Right ventricle myocardium inferior (tissue), 1 donor: ENCODE data around the gene SNCA. TPM values are rescaled to one million over a fixed set of nuclear protein-coding genes. Genes with fewer than 3 reads are reported as not detected.

ENCODE experiments used
- ATAC-seq: fragments of 200-7000 bp; cut with Tn5 transposase; one replicate; pipeline ENCODE4 v1.9.1; 2020; ENCODE audit warnings: mild to moderate bottlenecking, moderate library complexity
- DNase-seq: peaks from one replicate; pipeline ENCODE4 v3.0.0; 2021; ENCODE audit errors: missing footprints
- intact Hi-C: fragments of 100-400 bp; cut with DNase I; formaldehyde crosslinking; loops from one replicate; pipeline ENCODE4 v1.11.0; 2022
- total RNA-seq: library from RNA; stranded (reverse); fragmentation: NEBNext Ultra II Directional; extraction: Animal tissue kit (Norgen Biotek cat#: 25700); gene quantifications from one replicate; pipeline ENCODE4 v1.2.1, GENCODE V29; 2021
- donor health status: DM: no; HTN: yes; CAD: no; lungs with severe emphysema.

Gene SNCA
- total RNA-seq, 1 donor from 2014 or later: 3.7 TPM

GRCh38 chr4:89765966-89766365 lies 71.0 kb downstream of the SNCA start:
- ATAC-seq: peak; percentile 80
- DNase-seq: no peak
- intact Hi-C loops: no loop called here

DNA sequence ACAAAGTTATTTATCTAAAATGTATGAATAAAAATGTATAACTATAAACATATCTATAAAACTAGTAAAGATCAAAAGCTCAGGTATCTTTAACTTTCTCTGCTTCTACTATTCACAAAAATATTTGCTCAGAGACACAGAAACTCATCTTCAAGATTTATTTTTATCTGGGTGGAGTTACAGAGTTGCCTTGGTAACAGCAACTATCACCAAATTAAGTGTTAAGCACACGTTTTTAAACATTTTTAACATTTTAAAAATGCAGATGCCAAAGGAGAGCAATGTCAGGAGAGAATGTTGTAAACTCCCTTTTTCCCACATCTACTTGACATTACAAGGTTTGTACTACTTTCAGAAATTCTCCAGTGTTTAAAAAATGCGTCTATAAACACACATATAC lies 71.4 kb downstream of the SNCA start:
- DNase-seq (no peak), ATAC-seq (no peak)
- intact Hi-C loops: no loop called here

DNA sequence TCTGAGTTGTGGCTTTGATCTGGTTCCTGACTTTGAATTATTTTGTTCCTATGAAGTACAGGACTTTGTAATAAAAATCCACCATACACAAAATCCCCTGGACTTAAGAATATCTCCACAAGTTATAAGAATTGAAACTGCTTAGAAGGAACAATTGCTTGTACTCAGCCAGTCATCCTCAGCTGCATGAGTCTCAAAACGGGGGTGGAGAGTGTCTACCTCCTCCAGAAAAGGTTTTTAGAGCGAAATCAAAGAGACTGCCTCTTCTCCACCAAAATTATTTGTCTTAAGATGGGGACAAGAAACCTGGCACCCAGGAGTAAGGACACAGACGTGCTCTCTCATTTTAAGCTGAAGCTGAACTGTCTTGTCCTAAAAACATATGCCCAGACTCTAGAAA lies 74.7 kb downstream of the SNCA start:
- no peak for ATAC-seq
- intact Hi-C loops: no loop called here
- no peak for DNase-seq

DNA sequence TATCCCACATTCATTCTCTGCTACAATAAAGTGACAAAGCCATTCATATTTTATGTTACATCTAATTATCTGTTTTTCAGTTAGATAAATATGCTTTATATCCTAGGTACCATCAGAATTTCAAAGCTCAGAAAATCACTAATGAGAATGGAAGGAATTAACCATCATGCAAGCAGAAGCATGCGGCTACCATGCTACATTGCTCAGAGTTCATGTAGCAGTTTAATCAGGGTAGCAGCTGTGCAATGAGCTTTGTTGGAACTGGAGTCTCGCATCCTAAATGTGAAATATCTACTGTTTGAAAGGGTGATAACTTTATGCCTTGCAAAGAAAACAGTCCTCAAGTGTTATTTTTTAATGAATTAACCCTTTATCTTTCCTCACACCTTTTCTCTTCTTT lies 77.5 kb downstream of the SNCA start:
- DNase-seq: no peak
- intact Hi-C loops: no loop called here
- no peak for ATAC-seq

DNA sequence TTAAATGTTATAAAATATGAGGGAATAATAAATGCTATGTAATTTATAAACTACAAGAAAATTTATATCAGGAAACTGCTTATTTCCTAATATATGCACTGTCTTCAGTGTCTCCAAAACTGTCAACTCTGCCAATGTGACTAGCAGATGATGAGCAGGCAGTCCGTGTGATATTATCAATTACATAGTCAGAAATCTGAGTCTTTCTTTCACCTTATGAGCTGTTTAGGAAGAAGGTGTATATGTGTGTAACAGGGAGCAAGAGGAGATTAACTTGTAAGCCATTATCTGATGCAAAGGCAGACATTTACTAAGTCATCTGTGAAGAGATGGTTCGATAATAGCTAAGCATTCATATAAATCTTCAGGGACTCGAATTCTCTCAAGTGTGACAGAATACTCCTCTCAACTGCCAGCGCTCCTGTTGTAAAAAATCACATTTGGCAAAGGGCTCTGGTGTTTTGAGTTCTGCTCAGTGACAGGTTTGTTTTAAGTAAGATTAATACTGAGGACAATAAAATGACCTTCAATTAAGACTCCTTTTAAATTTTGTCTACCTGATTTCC lies 79.7 kb downstream of the SNCA start:
- DNase-seq: no peak
- intact Hi-C loops: no loop called here
- ATAC-seq: no peak

- no peak for ATAC-seq
- intact Hi-C loops: no loop called here
- DNase-seq: no peak
Measured at GRCh38 chr4:89755220-89755619, 81.7 kb downstream of the SNCA start.

GRCh38 chr4:89754531-89754930 lies 82.4 kb downstream of the SNCA start:
- DNase-seq (no peak), ATAC-seq (no peak)
- intact Hi-C loops: no loop called here

DNA sequence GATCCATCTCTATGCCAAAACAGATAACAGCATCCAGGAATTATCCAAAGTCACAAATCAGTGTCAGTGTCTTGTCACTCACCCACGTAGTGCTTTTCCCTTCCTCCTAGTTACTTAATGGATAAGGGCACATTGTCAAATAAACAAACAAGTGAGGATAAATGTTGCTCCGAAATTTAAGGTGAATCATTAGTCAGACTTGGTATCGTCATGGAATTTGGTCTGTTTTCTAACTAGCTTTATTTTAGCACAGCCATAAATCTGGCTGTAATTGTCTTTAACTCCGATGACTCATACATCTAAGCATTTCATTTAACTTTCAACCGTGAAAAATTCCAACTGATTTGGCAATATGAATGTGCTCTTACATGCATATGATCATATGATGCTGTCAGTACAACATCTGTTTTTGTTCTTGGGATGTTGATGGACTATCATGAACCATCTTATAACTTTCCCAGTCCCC lies 83.3 kb downstream of the SNCA start:
- ATAC-seq: no peak
- intact Hi-C loops: no loop called here
- DNase-seq: no peak

DNA sequence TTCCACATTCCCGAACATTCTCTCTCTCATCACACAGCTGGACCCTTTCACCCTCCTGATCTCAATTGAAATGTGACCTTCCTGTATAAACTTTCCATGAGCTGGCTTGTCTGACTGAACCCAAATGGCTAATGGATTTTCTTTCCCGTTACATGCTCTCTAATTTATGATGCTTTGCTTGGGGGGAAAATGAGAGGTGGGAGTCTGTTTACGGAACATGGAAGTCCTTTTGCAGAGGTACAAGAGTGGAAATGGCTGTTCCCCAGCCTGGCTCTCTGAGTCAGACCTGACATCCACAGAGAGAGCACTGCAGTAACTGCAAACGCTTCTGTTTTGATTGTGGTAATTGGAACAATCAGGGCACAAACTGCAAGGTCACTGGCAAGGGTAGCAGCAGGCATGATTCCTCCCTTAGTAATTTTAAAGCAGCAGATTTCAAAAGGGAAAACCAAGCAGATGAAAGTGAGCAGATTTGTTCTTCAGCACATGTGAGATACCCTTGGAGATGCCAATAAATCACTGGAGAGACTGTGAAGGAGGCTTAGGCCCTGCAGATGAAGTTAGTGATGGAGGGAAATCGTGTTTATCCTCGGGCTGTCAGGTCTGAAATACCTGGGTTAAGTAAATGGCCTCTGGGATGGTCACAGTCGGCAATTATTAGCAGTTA lies 83.9 kb downstream of the SNCA start:
- ATAC-seq (no peak), DNase-seq (no peak)
- intact Hi-C loops: no loop called here

GRCh38 chr4:89751416-89751815 lies 85.5 kb downstream of the SNCA start:
- intact Hi-C loops: no loop called here
- ATAC-seq: no peak
- DNase-seq: no peak

DNA sequence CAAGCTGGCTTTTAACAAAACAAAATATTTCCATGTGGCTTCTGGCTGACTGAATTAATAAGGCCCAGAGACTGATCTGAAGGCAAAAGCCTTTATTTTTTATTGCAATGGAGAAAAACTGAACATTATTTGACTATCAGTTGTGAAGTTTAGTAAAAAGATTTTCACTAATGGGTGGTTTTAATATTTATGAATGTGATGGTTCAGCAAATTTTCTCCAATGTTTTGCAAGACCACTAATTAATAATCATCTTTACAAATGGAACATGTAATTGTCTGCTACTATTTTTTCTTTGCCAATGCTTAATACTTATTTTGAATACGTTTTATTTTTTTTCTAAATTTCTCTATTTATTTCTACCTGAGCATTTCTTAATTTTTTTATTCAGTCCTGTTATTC lies 90.6 kb downstream of the SNCA start:
- DNase-seq (no peak), ATAC-seq (no peak)
- intact Hi-C loops: no loop called here

GRCh38 chr4:89745708-89746107 lies 91.3 kb downstream of the SNCA start:
- intact Hi-C loops: no loop called here
- ATAC-seq (peak; percentile 84), DNase-seq (no peak)

GRCh38 chr4:89744914-89745313 lies 92.0 kb downstream of the SNCA start:
- ATAC-seq (no peak), DNase-seq (no peak)
- intact Hi-C loops: no loop called here

DNA sequence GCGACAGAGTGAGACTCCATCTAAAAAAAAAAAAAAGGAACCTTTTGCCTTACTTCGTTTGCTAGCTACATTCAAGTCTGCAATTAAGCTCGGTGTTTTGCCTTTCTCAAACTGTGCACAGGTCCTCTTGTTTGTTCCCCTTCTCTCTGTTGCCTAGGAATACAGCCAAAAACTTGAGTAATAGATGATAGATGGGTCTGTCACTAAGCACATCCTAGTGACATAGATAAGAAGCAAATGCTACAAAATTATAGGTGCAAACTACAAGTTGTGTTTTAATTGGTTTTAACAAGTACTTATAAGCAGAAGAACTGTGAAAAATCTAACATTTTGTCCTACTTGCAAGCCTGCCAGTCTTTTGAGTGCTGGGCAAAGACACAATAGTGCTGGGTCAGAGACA lies 95.2 kb downstream of the SNCA start:
- no peak for ATAC-seq
- no peak for DNase-seq
- intact Hi-C loops: no loop called here

- DNase-seq (no peak), ATAC-seq (no peak)
- intact Hi-C loops: no loop called here
Measured at GRCh38 chr4:89739311-89739988, 97.5 kb downstream of the SNCA start.

DNA sequence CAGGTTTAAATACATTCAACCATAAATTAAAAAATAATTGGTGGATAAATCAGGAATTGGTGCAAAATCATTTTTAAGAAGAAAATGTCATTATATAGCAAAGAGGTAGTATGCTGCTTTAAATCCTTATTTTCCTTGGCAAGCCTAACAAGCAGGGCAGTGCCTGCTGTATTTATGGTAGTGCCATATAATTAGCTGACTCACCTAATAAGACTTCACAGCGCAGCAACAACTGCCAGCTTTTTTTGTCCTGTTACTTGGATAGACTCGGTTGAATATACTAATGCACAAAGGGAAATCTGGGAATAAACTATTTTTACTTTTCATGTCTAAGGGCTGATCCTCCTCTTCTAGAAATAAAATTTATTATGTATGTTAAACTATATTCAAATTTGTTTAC lies 99.1 kb downstream of the SNCA start:
- DNase-seq (no peak), ATAC-seq (no peak)
- intact Hi-C loops: no loop called here

DNA sequence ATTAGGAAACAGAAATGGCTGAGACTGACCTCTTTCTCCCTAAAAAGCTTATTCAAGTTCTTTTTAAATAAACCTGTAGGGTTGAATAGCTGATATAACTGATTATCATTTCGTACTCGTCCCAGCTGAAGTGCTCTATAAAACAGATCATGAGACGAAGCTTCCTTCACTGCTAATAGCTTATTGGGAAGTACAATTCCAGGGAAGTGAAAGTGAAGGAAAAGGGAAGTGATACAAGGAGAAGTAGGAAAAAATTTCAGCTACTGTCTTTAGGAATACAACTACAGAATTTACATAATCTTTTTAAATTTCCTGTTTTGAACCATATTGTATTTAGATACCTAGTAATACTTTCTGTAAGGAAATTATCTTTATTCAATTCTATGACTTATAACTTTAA lies 103.0 kb downstream of the SNCA start:
- no peak for ATAC-seq
- intact Hi-C loops: no loop called here
- DNase-seq: no peak

DNA sequence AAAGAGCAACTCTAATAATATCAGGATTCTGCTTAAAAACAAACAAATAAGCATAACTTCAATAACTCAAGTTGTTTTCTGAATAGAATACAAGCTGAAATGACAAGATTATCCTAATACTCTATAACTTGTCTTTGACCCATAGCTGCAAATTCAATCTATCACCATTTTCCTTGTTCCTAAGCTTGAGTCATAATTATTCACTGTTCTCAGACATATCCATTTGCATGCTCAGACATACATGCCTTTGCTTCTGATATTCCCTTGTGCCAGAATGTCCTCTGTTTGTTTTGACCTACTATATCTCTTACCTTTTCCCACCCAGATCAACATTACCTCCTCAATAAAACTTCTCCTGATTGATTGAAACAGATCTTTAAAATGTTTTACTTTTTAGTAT lies 109.7 kb downstream of the SNCA start:
- ATAC-seq (no peak), DNase-seq (no peak)
- intact Hi-C loops: no loop called here

DNA sequence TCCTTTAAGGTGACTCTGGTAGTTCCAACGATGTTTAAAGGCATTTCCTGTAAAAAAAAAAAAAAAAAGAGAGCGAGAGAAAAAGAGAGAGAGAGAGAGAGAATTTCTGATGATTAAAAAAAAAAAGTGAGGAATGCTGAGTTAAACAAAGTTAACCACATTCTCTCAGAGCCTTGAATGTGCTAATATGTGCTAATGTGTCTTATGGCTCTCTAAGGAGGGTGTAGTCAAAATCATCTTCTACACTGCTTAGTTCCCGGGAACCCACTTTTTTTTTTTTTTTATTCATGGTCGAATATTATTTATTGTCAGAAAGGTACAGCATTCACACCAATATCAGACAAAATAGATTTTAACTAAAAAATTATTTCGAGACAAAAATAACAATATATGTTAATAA lies 111.7 kb downstream of the SNCA start:
- intact Hi-C loops: no loop called here
- DNase-seq (no peak), ATAC-seq (no peak)

- intact Hi-C loops: no loop called here
- ATAC-seq (no peak), DNase-seq (no peak)
Measured at GRCh38 chr4:89724716-89725115, 112.2 kb downstream of the SNCA start.

DNA sequence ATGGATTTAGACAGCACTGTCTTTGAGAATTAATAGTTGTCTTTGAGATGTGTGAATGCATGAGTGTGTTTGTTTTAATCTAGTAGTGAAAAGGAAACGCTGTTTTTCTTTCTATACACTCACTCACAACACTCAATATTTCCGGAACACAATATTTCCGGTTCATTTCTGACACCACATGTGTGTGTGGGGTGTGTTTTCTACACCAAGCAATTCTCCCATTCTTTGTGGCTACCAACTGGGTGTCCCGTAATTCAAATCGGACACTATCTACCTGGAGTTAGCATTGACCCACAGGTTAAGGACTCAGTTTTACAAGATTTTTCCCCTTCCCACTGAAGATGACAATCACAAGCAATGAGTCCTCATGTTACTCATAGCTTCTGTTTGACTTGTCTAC lies 113.9 kb downstream of the SNCA start:
- DNase-seq: no peak
- intact Hi-C loops: no loop called here
- no peak for ATAC-seq
